ENCODE data around the gene CDK14. TPM values are rescaled to one million over a fixed set of nuclear protein-coding genes. Genes with fewer than 3 reads are reported as not detected.

CDK14 gene
- total RNA-seq, 1 donor from 2014 or later = 58.6 TPM

DNA sequence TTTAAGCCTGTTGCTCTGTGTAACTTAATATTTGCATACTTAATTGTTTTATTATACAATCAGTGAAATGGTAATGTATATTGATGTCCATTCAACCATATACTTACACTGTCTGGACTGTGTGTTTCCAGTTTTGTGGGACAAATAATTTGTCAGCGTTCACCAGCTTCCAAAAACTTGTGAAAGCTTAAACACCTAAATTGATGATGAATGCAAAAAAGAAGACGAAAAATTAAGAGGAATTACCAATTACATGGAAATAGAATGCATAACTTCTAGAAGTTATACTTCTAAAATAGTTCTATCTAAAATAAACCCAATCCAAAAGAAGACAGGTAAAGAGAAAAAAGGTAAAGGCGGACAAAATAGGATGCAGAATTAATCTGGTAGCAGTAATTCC lies 513.1 kb downstream of the CDK14 start:
- intact Hi-C loops (cut with DNase I) = no loop called here
- Histone ChIP-seq H3K27ac (no peak overlapping the region), H3K36me3 (no peaks in the 10 kb centered on the region), H3K9me3 (no peaks in the 10 kb centered on the region), H3K4me3 (no peak overlapping the region), H3K4me1 (no peaks in the 10 kb centered on the region), H3K27me3 (ENCODE audit: low read depth) (no peaks in the 10 kb centered on the region)
- ATAC-seq (no peak), DNase-seq (no peak)
- TF ChIP-seq, protein P1, sequence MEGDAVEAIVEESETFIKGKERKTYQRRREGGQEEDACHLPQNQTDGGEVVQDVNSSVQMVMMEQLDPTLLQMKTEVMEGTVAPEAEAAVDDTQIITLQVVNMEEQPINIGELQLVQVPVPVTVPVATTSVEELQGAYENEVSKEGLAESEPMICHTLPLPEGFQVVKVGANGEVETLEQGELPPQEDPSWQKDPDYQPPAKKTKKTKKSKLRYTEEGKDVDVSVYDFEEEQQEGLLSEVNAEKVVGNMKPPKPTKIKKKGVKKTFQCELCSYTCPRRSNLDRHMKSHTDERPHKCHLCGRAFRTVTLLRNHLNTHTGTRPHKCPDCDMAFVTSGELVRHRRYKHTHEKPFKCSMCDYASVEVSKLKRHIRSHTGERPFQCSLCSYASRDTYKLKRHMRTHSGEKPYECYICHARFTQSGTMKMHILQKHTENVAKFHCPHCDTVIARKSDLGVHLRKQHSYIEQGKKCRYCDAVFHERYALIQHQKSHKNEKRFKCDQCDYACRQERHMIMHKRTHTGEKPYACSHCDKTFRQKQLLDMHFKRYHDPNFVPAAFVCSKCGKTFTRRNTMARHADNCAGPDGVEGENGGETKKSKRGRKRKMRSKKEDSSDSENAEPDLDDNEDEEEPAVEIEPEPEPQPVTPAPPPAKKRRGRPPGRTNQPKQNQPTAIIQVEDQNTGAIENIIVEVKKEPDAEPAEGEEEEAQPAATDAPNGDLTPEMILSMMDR (IDR thresholded peaks at IDR 0.05) = no peak

DNA sequence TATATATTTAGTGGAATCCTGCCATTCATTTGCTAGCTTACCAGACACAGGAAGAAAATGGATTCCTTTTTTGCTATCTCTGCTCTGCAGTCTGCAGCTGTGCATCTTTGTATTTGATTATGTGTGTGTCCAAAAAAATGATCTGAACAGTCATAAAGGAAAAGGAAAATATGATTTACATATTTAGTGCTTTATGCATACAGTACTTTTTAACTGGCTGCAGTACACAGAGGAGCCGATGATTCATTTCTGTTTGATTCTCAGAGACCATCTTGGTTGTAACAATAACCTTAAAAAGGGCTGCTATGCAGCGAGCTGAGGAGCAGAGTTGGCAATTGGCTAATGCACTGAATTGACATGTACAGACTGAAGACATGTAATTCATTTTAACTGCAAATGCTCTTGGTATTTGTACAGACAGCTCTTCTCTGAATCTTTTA lies 516.8 kb downstream of the CDK14 start:
- TF ChIP-seq, protein P1 (IDR thresholded peaks at IDR 0.05) = no peak
- Histone ChIP-seq H3K9me3 (no peaks in the 10 kb centered on the region), H3K27ac (no peak overlapping the region), H3K36me3 (no peaks in the 10 kb centered on the region), H3K4me3 (no peak overlapping the region), H3K4me1 (no peaks in the 10 kb centered on the region), H3K27me3 (ENCODE audit: low read depth) (no peaks in the 10 kb centered on the region)
- ATAC-seq = no peak
- intact Hi-C loops (cut with DNase I) = no loop called here
- DNase-seq = no peak

DNA sequence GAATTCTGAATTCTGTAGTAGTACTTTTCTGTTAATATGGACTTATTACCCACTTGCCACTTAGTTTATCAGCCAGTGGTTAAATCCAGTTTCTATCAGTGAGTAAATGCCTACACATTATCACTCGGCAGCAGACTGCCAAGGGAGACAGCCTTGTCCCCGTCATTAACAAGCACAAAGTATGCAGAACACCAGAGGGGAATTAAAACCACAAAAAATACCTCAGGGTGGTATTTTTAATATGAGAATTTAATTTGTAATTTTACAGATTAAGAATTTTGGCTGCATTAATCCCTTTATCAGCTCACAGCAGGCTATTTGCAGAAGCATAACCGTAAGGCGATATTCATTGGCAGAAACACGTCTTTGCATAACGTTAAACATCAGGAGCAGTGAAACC lies 518.1 kb downstream of the CDK14 start:
- Histone ChIP-seq H3K27ac (no peak overlapping the region), H3K4me3 (no peak overlapping the region), H3K36me3 (no peaks in the 10 kb centered on the region), H3K9me3 (no peaks in the 10 kb centered on the region), H3K4me1 (no peaks in the 10 kb centered on the region), H3K27me3 (ENCODE audit: low read depth) (no peaks in the 10 kb centered on the region)
- no peak for ATAC-seq
- DNase-seq = no peak
- TF ChIP-seq, protein P1 (IDR thresholded peaks at IDR 0.05) = no peak
- intact Hi-C loops (cut with DNase I) = no loop called here

DNA sequence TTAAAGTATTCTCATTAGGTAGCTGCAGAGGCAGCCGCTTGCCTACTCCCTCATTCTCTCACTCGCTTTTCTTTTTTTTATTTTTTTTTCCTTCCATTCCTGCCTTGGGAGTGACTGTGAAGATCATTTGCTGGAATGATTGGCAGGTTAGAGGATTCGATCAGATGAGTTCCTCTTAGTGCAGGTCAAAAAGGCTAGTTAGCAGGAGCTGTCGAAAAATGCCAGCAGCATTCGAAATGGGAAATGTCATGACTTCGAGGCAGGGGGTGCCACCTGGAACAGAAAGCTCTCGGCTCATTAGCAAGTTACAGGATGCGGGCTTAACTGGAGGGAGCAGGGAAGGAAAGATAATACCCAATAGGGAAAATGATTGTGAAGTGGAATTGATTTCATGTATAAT lies 530.6 kb downstream of the CDK14 start:
- H3K4me3 ChIP-seq = no peak overlapping the region
- no peaks in the 10 kb centered on the region for H3K36me3 ChIP-seq
- no peaks in the 10 kb centered on the region for H3K4me1 ChIP-seq
- TF ChIP-seq, protein P1 (IDR thresholded peaks at IDR 0.05) = no peak
- H3K27ac ChIP-seq = no peak overlapping the region
- intact Hi-C loops (cut with DNase I) = no loop called here
- ATAC-seq = no peak
- no peaks in the 10 kb centered on the region for H3K9me3 ChIP-seq
- H3K27me3 ChIP-seq (ENCODE audit: low read depth) = no peaks in the 10 kb centered on the region
- DNase-seq = no peak

DNA sequence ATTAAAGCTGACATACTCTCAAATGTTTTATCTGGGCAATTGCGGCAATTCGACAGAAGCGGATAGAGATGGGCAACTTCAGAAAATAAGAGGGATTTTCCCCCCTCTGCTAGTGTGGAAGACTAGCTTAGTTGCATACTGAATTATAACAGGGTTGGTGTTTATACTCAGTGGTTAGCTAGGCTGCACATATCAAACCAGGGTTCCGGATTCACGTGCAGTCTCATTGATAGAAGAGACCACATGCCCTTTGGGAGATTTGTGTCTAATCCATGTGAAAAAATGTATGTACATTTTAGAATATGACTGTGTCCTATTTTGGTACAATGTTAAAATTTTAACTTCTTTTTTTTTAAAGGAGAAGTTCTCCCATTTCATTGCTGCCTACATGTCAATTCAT lies 531.2 kb downstream of the CDK14 start:
- no peak for DNase-seq
- Histone ChIP-seq H3K27ac (no peak overlapping the region), H3K27me3 (ENCODE audit: low read depth) (no peaks in the 10 kb centered on the region), H3K9me3 (no peaks in the 10 kb centered on the region), H3K4me1 (no peaks in the 10 kb centered on the region), H3K4me3 (no peak overlapping the region), H3K36me3 (no peaks in the 10 kb centered on the region)
- TF ChIP-seq, protein P1 (IDR thresholded peaks at IDR 0.05) = no peak
- intact Hi-C loops (cut with DNase I) = no loop called here
- no peak for ATAC-seq

DNA sequence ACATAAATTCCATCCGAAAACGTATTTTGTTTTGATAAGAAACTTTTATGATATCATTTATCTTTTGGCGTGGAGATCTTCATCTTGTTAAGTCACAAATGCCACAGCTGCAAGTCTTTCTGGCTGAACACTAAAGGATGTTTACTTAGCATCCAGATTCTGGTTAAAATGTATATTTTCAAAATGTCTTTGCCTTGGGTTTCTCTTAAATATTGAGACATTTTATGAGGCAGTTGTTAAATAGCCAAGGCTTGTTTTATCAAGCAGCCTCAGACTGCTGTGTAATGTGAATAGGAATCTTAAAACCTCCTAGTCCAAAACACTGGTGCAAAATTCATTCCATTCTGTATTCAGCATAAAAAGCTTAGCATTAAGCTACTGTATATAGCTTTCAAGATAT lies 531.8 kb downstream of the CDK14 start:
- no peaks in the 10 kb centered on the region for H3K27me3 ChIP-seq (ENCODE audit: low read depth)
- intact Hi-C loops (cut with DNase I) = no loop called here
- H3K9me3 ChIP-seq = no peaks in the 10 kb centered on the region
- TF ChIP-seq, protein P1 (IDR thresholded peaks at IDR 0.05) = no peak
- DNase-seq (no peak), ATAC-seq (no peak)
- H3K27ac ChIP-seq = no peak overlapping the region
- no peak overlapping the region for H3K4me3 ChIP-seq
- H3K4me1 ChIP-seq = no peaks in the 10 kb centered on the region
- H3K36me3 ChIP-seq = no peaks in the 10 kb centered on the region

Measured in lower lobe of right lung (tissue), 2 donors.